ENCODE results near the gene MYO1D. TPM values are rescaled to one million over a fixed set of nuclear protein-coding genes. Genes with fewer than 3 reads are reported as not detected.

Gene MYO1D
- total and polyA plus RNA-seq, 11 donors: 3.3 to 15.5 (median 8.9) TPM

GRCh38 chr17:32859857-32860525 is 16.9 kb downstream of the MYO1D start:
- H3K36me3 ChIP-seq: no peaks in the 10 kb centered on the region
- H3K4me3 ChIP-seq: no peak overlapping the region
- WGBS, 4 donors: 48 to 62% (median 53%) methylated on average over 2 of the region's 2 CpGs
- no peak overlapping the region for H3K27ac ChIP-seq
- no peaks in the 10 kb centered on the region for H3K9me3 ChIP-seq
- peaks cover 0 to 17% (median 0%) of the 10 kb centered on the region in 12 donors for H3K4me1 ChIP-seq
- ATAC-seq (no peak), DNase-seq (no peak)
- H3K27me3 ChIP-seq: no peaks in the 10 kb centered on the region
- intact Hi-C loops (cut with DNase I): no loop called here
- TF ChIP-seq CTCF (IDR thresholded peaks at IDR 0.05): no peak
- no peak for TF ChIP-seq POLR2A (IDR thresholded peaks at IDR 0.05)

- no peak overlapping the region for H3K4me3 ChIP-seq
- no peak for DNase-seq
- no peaks in the 10 kb centered on the region for H3K36me3 ChIP-seq
- peaks cover 0 to 14% (median 2%) of the 10 kb centered on the region in 12 donors for H3K4me1 ChIP-seq
- no peak for ATAC-seq
- H3K27ac ChIP-seq: no peak overlapping the region
- no peaks in the 10 kb centered on the region for H3K9me3 ChIP-seq
- H3K27me3 ChIP-seq: no peaks in the 10 kb centered on the region
- intact Hi-C loops (cut with DNase I): no loop called here
- WGBS, 4 donors: 92 to 96% (median 93%) methylated on average over 3 of the region's 3 CpGs
- no peak for TF ChIP-seq POLR2A (IDR thresholded peaks at IDR 0.05)
Measured at GRCh38 chr17:32855620-32856019, 21.3 kb downstream of the MYO1D start.

- no peak for TF ChIP-seq POLR2A (IDR thresholded peaks at IDR 0.05)
- TF ChIP-seq CTCF (IDR thresholded peaks at IDR 0.05): no peak
- 87 to 90% (median 89%) methylated on average over 5 of the region's 5 CpGs for WGBS, 4 donors
- H3K4me1 ChIP-seq: peaks cover 0 to 14% (median under 1%) of the 10 kb centered on the region in 12 donors
- H3K4me3 ChIP-seq: no peak overlapping the region
- no peaks in the 10 kb centered on the region for H3K27me3 ChIP-seq
- H3K36me3 ChIP-seq: no peaks in the 10 kb centered on the region
- intact Hi-C loops (cut with DNase I): no loop called here
- DNase-seq: no peak
- no peaks in the 10 kb centered on the region for H3K9me3 ChIP-seq
- H3K27ac ChIP-seq: no peak overlapping the region
- no peak for ATAC-seq
Measured at GRCh38 chr17:32854832-32855389, 22.0 kb downstream of the MYO1D start.

GRCh38 chr17:32854207-32854606 is 22.7 kb downstream of the MYO1D start:
- H3K27me3 ChIP-seq: no peaks in the 10 kb centered on the region
- H3K36me3 ChIP-seq: no peaks in the 10 kb centered on the region
- ATAC-seq (no peak), DNase-seq (no peak)
- 93 to 98% (median 96%) methylated on average over 1 of the region's 1 CpG for WGBS, 4 donors
- H3K9me3 ChIP-seq: no peaks in the 10 kb centered on the region
- H3K27ac ChIP-seq: no peak overlapping the region
- no peak for TF ChIP-seq POLR2A (IDR thresholded peaks at IDR 0.05)
- TF ChIP-seq CTCF (IDR thresholded peaks at IDR 0.05): no peak
- peaks cover 0 to 14% (median 0%) of the 10 kb centered on the region in 12 donors for H3K4me1 ChIP-seq
- intact Hi-C loops (cut with DNase I): no loop called here
- H3K4me3 ChIP-seq: no peak overlapping the region
